ENCODE results near the gene EHBP1. TPM values are rescaled to one million over a fixed set of nuclear protein-coding genes. Genes with fewer than 3 reads are reported as not detected.
"Not testable (repeated sequence)": the region's sequence is repeated elsewhere in the genome, so short reads cannot be mapped to it uniquely, and the experiment has no call there.

Gene EHBP1
- polyA plus RNA-seq, 1 donor = 24.5 TPM

DNA sequence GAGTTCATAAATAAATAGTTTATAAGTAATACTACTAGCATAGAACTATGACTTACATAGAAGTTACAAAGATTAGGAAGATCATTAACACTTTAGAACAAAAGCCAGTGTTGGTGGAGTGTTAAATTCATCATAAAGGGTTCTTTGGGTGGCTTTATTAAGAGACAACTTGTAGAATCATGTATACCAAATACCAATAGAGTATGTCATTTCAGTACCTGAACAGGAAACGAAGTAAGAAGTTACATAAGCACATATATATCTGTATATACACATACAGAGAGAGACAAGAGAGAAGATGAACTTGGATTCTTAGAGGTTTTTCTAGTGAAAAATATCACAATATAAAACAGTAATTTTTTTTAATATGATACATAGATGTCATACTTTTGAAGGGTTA lies 262.7 kb downstream of the EHBP1 start:
- no peak for DNase-seq

DNA sequence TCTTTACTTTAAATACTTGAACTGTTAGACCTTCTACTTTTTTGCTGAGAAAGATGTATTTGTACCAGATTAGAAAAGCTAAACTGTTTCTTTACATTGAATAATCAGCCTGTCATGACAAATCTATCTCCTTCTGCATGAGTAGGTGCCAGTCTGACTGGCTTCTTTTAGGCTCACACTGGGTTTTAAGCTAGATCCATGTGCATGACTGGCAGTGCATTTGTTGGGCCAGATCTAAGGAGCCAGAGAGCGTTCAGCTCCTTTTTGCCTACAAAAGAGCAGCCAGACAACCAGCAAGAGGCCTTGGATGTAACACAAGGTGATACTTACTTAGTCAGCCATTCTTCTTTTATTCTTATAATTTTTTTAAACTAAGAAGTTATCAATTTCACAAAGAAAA lies 263.2 kb downstream of the EHBP1 start:
- DNase-seq = no peak

DNA sequence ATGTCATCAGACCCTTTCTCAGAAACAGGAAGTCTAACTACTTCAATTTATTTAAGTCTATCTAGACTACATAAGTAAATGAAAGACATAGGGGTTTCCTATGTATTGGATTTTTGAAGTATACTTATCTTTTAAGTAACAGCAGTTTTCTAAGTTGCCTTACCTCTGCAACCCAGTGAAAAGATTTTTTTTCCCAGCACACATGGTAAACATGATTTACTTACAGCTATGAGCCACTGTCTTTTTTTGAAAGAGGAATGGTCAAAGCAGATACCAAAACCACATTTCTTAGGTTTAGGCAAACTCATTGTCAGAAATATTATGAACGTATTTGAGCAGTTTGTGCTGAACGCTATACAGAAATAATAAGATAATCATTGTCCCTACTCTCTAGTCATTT lies 266.4 kb downstream of the EHBP1 start:
- no peak for DNase-seq

DNA sequence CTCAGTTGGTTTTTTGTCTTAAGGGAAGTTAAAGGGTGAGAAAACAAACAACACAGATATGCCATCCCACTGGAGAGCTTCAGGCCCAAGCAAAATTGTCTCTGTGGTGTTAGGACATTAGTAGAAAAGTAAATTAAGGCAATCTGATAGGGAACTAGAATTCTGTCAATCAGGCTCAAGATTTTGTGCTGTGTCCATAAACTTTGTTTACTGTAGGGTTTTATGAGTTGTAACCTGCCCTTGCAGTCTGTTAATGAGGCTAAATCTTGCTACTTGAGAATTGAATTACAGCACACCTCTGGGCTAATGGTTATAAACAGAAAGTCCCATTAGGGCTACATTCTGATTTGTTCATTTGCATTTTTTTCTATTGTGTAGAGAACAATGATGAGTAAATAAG lies 267.1 kb downstream of the EHBP1 start:
- DNase-seq = no peak

DNA sequence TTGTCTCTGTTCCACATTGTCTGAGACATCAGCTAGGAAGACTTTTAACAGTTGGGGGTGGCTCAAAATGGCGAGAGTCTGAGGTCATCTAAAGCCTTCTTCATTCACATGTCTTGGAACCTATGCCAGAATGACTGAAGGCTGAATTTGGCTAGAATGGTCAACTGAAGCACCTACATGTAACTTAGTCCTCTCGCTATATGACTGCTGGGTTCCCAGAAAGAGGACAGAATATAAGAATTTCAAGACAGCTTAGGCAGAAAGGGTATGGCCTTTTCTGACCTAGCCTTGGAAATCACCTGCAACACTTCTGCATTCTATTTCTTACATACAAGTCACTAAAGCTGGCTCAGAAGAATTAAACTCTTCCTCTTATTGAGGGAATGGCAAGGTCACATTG lies 269.5 kb downstream of the EHBP1 start:
- DNase-seq = no peak

DNA sequence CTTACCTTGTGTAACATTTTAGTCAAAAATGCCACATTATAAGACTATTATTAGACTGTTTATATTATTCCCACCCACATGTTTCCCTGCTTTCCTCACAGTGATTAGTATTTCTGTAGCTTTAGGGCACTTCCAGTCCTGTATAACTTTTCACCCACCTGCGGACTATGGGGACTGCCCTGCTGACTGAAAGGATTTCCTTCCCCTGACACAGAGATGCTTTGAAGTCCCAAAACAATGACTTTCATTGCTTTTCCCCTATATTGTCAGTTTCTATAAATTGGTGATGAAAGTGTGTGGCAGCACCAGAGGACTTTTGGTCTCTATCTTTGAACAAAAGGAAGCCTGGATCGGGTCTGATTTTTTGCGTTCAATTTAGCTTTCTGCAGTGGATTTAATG lies 286.1 kb downstream of the EHBP1 start:
- DNase-seq = no peak

DNA sequence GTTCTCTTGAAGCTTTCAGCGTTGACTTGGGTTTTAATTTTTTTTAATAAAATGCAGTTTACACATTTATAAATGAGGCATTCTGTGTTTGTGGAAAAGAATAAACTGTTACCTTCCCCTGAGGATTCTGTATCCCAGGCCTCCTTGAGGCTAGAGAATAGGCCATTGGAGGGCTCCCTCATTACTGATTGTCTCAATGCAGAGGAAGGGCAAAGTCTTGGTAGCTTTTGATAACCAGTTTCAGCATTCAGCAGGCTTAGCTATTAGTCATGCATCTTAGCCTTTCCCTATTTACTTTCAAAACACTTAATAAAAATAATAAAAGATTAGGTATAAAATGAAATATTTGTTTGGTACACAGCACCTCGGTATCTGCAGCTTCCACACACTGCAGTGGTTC lies 287.0 kb downstream of the EHBP1 start:
- no peak for DNase-seq

DNA sequence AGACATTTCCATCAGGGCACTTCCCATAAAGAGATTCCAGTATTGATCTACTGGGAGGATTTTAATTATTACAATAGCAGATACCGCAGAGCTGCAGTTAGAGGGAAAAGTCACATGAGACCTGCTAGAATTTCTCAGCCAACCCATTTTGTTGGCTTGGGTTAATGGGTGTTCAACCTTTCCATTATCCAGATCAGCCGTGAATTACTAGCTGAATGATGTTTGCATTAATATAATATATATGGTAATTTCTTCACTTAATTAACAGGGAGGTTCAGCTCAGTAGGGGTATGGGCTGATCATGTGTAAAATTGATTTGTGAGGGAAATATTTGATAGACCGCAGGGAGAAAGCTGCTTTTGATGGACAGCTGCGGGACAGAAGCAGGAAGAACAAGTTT lies 288.7 kb downstream of the EHBP1 start:
- no peak for DNase-seq

DNA sequence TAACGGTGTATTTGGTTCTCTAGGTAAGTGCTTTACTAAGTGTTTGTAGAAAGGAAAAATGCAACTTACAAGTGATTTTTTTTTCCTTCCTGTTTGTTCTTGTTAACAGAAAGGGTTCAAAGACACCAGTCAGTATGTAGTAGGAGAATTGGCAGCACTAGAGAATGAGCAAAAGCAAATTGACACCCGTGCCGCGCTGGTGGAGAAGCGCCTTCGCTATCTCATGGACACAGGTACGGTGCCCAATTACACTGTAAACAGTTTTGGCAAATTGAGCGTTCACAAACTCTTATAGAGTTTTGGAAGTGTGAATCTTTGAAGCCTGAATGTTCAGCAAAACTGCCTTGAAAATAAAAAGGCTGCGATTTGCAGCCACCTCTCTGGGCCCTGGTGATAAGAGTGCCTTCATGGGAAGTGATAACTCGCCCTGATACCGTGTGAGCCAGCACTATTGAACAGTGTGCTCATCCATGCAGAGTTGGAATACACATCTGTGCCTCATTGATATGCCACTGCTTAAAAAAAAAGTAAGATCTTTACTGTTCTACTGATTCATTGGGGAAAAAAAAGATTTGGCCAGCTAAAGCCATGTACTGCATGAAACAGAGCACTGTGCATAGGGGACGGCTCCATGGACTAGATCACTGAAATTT lies 291.1 kb downstream of the EHBP1 start:
- DNase-seq = no peak

DNA sequence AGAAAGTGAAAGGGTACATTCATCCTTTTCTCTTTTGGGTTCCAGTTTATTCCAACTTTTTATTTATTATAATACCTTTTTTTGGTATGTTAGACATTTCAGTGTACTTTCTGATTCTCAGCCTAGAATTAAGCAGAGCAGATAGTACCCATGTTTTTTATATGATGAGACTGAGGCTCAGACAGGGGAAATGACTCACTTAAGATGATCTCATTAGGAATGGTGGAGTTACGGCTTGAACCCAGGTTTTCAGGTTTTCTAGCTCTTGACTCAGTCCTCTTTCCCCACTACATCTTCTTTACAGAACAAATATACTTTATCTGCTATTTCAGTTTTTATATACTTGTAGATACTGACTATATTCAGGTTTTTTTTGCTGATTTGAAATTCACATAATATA lies 293.4 kb downstream of the EHBP1 start:
- no peak for DNase-seq

DNA sequence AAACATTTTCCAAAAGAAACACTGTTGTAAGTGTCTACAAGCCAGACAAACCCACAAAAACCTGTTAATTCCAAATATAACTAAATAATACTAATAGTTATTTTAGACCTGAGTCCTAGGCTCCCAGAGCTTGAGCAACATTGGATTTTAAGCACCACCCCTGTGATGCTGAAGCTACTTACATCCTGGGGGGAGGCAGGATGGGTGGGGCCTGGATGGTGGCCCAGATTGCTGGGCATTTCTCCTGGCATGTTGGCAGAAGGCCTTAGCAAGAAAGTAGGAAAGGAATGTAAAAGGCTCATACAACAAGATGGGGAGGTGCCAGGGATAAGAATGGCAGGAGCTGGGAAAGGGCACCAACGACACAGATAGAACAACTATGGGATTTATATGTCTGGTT lies 294.4 kb downstream of the EHBP1 start:
- DNase-seq = no peak

DNA sequence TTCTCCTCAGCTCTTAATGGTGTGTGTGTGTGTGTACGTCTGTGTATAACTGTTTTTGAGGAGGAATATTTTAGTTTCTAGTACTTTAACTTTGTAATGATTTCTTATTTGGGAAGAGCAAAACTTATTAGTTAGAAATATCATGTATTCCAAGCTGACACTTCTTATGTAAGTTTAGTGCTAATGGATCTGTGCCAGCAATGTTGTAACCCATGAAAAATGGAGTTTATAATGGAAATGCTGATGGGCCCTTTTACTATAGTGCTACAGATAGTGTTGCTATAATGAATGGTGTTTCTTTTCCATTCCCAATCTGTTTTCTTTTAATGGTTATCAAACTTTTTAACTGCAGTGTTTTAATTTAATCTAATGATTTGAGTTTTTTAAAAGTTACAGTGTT lies 295.3 kb downstream of the EHBP1 start:
- DNase-seq = no peak

DNA sequence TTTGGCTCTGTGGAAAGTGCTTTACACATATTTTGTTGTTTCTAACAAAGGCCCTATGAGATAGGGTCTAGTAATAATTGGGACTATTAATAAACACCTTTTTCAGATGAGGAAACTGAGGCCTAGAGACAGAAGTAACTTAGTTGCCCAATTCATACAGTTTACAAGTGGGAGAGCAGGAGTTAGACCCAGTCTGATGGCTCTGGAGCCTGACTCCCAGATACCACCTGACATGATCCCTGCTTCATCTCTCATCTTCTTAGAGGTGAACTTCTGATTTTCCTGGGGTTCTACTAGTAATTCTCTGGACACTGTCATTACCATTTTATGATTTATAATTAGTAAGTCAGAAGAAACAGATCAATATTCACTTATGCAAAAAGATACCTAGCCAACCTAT lies 296.1 kb downstream of the EHBP1 start:
- no peak for DNase-seq

DNA sequence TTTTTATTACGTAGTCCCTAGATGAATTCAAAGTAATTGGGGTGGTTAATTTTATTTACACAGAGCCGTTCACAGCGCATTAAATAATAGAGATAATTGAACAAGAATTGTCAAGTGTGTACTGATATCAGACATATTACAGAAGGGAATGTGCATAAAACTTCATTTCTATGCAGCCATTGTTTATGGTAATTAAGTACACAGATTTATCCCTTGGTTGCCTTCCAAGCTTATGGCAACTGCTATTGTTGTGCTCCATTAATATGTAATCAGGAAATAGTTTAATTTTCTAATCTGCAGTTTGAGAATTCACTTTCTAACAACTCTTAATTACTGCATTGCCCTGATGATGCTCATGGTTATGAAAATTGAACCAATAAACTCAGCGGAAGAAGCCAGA lies 297.8 kb downstream of the EHBP1 start:
- DNase-seq = no peak

DNA sequence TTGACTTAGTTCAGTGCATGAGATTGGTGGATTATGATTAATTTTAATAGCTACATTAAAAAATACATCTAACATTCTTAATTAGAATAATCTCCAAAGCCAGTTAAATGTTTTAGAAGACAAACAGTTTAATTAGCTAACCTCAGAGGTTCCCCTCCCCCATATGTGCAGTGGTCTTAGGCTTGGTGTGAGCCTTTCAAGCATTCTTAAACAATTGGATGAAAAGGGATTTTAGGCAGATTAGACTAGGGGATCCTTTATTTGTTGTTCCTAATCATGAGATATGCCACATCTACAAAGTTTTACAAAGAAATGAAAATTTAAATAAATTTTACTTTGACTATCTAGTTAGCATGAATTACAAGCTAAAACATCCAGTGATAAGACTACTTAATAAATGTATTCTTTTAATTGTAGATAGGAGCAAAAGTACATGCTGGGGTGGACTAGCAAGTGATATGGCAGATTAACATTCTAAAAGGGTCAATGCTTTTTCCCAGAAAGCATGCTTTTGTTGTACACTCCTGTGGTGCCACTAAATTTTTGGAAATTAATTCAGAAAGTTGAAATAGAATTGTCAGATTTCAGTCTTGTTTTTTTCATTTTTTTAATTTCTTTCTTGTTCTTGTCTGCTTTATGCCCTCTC lies 302.4 kb downstream of the EHBP1 start:
- DNase-seq = no peak

DNA sequence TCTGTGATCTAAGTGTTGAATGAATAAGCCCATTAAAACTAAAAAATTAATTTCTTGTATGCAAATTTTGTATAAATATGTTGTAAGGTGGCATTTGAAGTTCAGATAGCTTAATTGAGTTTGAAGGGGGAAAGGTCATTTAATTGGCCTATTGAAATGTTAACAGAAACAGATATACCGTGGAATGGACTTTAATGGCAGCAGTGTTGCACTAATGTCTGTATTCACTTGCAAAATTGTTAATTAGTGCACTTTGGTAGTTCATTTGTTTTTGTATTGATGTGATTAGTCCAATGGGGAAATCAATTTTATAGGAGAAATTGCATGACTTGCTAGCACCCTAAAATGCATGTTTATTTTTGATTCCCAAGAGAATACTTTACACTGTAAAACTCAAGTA lies 303.3 kb downstream of the EHBP1 start:
- DNase-seq = no peak

DNA sequence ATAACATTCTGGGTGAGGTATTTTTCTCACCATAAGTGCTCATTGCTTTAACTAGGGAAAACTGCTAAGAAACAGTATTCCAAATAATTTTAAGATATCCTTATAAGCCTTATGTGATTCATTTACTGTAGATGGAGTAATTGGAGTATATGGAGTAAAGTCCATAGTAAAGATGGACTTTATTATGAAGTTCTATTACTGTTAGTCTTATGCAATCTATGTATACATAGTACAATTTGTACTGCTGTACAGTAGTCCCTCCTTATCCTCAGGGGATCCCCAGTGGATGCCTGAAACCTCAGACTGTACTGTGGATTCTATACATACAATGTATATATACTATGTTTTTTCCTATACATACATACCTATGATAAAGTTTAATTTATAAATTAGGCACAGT lies 304.0 kb downstream of the EHBP1 start:
- no peak for DNase-seq

DNA sequence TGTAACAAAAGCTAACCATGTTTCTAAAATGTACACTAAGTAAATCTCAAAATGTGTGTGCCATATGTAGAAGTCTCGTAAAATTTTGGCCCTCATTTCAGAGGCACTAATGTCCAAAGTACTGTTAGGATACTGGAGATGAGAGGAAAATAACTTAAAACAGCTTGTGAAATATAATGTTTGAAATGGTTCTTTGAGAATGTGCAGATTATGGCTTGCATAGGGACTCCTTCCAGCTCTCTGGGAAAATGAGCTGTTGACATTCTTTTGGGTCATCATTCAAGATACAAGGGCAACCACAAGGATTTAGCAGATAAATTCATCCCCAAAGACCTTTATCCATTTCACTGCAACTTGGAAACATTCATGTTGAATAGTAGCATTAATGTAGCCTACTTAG lies 307.0 kb downstream of the EHBP1 start:
- peak; percentile 22 for DNase-seq

DNA sequence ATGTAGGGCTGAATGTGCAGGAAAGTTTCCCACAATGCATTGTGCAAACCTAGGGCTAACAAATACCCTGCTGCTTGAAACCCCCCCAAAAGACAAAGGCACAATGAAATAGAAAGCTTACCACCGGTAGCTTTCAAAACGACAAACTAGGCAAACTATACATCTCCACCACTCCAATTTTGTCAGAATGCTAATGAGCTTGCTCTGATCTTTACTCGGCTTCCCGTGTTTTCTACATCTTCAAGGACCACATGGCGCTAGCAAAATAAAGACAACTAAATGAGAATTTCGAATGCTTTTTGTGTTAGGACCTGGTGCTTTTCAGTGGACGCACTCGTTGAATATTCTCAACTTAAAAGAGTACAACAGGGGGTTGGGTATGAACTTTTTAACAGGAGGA lies 307.9 kb downstream of the EHBP1 start:
- no peak for DNase-seq

DNA sequence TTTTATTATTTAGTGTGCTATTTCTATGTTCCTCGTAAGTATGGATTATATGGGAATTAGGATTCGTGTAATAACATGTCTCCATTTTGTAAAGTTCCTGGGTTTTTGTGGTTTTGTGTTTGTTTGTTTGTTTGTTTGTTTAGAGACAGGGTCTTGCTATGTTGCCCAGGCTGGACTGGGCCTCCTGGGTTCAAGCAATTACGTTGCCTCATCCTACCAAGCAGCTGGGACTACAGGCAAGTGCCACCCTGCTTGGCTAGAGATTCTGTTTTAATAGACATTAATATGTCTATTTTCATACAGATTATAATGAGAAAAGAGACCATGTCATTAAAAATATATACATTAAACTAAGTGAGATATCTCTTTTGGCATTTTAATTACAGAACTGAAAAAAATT lies 309.9 kb downstream of the EHBP1 start:
- no peak for DNase-seq

DNA sequence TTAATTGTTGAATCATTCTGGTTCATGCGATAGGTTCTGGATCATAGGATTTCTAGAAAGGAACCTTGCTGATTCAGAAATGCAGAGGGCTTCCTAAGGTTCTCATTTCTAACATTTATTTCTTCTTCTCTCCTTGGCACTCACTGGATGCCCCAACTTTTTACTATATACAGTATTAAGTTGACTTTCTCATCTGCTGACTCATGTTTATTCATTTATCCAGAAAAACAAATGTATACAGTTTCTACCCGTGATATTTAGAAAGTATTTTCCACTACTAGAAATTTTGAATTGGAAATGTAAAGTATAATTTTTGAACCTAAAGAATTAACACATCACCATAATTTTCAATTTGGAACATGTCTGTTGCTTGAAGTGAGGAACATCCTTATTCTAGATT lies 312.9 kb downstream of the EHBP1 start:
- no peak for DNase-seq

DNA sequence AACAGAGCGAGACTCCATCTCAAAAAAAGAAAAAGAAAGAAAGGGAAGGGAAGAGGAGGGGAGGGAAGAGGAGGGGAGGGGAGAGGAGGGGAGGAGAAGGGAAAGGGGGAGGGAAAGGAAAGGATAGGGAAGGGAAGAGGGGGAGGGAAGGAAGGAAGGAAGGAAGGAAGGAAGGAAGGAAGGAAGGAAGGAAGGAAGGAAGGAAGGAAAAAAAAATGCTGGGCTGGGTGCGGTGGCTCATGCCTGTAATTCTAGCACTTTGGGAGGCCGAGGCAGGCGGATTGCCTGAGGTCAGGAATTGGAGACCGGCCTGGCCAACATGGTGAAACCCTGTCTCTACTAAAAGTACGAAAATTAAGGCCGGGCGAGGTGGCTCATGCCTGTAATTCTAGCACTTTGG lies 314.2 kb downstream of the EHBP1 start:
- not testable (repeated sequence) for DNase-seq

DNA sequence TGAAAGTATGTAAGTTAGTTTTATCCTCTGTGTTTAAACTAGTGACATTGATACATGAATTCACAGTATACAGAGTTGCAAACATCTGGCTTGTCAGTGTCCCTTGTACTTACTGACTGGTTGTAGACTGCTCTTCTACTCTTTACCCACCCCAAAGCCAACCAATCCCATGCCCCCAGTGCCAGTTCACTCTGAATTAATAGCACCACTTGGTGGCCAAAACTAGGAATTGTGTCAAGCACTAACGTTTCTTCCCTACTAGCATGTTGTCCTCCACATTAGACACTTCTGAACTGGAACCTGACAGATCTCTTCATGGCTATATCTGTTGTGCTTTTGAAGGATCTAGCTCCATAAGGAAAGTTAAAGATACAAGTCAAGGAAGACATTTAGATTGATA lies 317.9 kb downstream of the EHBP1 start:
- no peak for DNase-seq

DNA sequence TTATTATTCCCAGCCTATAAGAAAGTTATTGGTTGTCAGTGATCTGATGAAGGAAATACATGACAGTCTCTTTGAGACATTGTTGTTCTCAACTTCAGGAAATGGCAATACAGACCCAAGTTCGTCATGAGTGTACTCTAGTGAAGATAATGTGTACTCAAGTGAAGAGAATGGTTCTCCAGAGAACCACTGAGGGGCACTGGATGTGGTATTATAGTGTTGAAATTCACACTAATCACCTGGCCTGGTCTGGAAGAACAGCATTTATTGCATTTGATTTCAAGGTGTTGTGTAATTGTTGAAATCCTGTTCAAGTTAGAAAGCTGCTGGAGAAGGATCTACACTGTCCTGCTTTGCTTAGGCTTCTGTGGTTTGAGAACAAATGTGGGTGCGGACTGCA lies 321.7 kb downstream of the EHBP1 start:
- no peak for DNase-seq

DNA sequence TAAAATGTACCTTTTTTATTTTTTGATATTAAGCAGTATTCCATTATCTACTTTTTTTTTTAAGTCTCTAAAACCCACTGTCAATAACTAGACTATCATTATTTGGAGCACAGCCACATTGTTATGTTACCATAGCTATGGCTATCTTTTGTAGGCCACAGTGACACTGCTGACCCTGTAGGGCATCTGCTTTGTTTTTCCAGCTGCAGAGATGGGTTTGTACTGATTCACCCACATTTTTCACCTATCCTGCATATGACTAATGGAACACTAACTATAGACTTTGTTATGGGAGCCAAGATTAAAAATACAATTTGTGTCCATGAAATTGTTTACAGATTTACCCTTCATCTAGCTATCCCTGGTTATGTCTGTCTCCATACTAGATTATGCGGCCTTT lies 323.5 kb downstream of the EHBP1 start:
- no peak for DNase-seq

All from hindlimb muscle (tissue), 1 donor.